GM18868 (cell line): ENCODE results near the gene ID4.

Experiments
- ATAC-seq: cut with Tn5 transposase; IDR thresholded peaks from one replicate; pipeline ENCODE4 v1.9.1; 2021; ENCODE audit warnings: mild to moderate bottlenecking, moderate library complexity; ENCODE audit not compliant: unreplicated experiment

The ID4 gene, protein sequence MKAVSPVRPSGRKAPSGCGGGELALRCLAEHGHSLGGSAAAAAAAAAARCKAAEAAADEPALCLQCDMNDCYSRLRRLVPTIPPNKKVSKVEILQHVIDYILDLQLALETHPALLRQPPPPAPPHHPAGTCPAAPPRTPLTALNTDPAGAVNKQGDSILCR

DNA sequence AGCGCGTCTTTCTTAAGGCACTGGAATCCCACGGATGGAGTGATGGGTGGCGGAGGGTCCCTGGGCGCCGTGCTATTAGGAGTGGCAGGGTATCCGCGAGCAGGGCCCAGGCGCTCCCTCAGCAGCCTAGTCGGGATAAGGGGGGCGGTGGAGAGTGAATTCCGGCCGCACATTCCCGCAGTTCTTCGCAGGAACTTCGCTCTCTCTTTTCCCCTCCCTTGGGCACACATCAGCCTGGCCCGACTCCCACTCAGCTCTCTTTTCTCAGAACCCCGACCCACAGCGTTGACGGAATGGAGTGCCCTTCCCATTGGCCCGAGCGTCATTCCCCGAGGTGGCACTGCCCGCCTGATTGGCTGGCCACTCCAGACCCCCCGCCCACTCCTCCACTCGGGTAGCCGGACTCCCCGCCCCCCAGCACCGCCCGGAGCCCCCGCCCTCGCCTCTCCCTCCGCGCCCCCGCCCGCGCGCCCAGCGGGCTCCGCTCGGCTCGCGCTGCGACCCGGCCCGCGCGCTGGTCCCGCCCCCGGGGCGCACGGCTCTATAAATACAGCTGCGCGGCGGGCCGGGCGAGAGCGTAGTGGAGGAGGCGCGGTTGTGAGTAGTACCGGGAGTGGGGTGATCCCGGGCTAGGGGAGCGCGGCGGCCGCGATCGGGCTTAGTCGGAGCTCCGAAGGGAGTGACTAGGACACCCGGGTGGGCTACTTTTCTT, at the start of gene ID4:
ID4 (plus strand) TSS at position 572 of the 712 bp plus-strand sequence. CDS start 385 bp downstream, outside the sequence.
- ATAC-seq, result no peak

DNA sequence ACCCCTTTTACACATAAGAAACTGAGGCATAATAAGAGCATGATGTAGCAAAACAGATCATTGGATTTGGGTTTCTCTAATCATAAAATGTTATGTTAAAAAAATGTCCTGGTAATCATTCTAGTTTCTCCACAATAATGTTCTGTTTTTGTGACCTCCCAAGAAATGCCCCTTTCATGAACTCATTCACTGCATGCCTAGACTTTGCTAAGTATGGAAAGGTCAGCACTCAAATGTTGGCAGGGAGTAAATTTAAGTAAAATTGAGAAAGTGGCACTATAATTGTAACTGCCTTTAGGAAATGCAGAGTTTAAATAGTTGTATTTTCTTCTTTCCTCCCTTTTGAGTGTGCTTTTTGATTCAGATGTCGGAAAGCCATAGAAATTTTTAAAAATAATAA, 48.5 kb upstream of the ID4 start:
- ATAC-seq, result no peak

DNA sequence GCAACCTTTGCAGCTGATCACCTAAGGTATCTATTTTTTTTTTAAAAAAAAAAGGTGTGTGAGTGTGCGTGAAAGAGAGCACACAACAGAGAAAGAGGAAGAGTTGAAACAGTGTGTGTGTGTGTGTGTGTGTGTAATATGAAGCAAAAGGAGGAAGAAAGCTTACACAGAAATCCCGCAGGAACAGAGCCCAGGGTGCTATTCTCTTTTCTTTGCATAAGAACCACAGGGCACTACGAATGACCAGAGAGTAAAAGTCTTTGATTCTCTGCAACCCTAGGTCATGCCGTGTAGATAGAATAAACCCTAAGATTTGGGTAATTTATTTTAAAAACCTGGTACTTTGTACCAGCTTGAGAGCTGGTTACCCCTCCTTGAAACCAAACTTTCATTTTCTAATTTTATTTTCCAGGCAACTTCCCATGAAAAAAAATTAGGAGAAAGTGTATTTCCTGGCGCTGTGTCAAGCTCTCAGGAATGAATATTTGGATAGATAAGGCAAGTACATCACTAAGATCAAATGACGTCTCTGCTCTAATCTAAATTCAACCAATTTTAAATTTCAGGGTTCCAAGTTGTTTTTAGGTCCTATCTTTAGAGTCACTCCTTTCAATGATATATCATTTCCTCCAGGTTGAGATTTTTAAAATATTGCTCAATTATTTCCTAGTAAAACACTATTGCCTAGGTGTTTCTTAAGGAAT, 47.9 kb upstream of the ID4 start:
- ATAC-seq, result no peak

DNA sequence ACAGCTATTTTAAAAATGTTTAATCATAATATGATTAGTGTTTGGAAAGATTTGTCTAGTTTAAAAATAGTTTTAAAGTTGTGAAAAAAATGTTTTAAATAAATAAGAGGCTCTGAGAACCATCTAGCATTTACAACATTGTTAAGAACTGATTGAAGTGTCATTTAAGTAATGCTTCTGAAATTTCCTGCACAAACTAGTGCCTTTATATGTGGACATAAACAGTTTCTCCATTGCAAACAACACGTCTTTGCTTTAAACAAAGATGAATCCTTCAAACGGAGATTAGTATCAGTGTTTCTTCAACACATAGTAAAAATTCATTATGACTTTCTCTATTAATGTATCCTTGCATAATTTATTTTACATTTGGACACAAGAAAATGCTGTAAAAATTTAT, 45.9 kb upstream of the ID4 start:
- no peak for ATAC-seq

DNA sequence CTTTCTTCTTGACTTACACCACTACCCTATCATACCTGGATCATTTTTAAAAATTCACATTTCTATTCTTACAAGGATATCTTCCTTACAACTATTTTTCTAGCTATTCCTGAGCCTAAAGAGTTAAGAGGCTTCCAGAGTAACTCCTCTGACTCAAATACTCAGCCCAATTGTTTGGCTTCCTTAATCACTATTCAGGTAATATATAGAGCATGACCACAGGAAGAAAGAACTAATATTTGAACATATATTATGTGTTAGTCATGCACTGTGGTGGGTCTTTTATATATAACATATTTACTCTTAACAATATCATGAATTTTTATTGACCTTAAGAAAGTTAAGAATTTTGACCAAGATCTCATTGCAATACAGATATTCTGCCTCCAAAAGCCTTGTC, 42.0 kb upstream of the ID4 start:
- ATAC-seq, result no peak

DNA sequence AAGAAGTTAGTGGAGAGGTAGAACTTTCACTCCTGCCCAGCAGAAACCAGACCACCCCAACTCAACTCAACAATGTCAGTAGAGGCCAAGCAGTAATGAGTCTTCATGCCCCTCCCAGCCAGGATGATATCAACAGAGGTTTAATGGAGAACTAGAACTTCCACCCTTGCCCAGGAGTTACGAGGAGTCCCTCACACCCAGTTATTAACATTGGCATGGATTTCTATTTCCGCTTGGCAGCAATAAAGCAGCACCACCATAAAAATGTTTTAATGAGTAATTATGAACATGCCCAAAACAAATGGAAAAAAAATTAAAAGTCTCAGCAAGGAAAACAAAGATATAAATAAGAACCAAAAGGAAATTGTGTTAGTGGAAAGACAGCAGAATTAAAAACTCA, 40.7 kb upstream of the ID4 start:
- ATAC-seq, result no peak

DNA sequence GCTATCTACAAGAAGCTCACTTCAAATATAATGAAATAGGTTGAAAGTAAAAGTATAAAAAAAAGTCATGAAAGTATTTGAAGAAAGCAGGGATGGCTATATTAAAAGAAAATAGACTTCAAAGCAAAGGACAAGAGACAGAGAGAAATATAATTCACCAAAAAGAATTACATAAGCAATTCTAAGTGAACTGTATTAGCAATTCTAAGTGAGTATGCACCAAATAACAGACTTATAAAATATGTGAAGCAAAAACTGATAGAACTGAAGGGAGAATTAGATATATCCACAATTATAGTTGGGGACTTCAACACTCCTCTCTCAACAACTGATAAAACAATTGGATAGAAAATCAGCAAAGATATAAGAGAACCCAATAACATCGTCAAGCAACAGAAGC, 38.8 kb upstream of the ID4 start:
- no peak for ATAC-seq

DNA sequence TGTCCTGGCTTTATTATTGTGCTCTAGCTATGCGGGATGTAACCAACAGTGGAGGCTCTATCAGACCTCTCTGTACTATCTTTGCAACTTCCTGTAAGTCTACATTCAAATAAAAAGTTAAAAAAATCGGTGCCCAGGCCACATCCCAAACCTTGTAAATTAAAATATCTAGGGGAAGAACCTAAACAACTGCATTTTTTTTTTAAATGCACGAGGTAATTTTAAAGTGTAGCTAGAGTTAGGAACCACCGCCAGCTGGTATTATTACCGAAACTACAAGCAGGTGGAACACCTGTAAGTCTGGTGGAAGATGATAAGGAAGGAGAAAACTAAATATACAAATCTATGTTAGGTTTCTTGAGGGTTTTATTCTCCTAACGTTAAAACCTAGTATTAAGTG, 34.5 kb upstream of the ID4 start:
- no peak for ATAC-seq

DNA sequence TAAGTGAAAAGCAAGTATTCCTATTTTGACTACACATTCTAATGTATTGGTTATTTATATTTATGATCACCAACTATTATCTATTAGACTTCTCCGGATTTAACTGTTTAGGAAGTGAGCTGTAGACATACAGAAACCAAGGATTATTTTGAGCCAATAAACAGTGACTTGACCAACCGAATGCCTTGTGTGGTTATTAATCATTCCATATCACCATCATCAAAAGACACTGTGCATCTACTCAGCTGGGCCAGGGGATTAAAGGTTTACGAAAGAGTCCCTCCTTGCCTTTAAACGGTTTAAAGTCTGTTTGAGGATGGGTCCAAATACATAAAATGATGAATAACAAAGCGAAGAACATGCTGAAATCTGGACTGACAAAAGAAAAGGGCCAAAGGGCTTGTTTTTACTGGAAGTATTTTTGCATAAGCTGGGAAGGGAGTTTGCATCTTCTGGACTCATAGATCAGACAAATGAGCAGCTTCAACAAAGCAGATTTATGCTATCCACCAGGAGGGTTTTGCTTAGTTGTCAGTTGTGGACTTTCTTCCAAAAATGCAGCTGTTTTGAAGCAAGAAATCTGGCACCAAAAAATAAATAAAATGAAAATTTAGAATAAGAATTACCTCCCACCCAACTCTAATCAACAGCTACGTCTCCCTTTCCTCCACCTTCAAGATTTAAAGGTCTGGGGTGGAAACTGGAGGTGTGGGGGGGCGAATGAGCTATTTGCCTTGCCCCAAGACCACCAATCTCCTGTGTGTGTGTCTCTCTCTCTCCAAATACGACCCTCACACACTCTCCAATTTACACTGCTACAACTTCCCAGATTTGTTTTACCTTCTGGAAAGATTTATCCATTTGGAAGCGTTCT, 33.6 kb upstream of the ID4 start:
- ATAC-seq, result no peak

DNA sequence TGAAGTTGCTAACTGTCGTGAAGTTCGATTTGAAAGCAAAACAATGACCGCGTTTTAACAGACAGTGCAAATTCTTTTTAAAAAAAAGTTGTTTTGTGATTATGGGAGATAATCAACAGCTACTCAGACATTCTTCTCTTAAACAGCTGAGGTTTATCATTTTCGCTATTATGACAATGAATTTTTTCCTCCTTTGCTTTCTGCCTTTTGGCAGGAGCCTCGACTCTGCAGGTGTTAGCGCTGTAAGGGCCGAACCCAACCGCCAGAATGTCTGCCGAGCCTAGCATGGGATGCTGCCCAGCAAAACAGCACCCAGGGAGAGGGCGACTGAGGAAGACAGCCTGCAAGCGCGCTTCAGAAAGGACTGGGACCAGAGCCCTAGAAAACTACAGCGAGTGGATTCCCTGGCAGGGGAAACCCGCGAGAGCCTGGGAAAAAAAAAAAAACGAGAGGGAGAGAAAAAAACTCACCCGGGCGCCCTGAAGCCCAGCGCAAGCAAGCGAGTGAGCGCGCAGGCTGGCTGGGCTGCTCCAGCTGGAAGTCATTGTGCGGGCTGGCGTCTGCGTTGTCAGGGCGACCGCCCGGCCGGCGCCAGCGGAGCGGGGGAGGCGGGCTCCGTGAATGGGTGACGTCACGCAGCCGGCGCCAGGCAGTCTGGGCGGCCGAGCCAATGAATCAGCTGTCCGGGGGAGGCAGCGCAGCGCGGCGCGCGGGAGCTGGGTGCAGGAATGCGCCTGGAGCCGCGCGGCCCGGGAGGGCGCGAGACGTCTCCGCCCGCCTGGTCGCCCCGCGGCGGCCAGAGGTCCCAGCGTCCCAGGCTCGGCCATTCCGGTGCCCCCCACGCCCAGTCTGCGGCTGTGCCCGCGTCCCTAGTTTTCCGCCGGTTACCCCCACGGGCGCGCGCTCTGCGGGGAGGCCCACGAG, 32.7 kb upstream of the ID4 start:
- ATAC-seq, result peak; percentile 98

DNA sequence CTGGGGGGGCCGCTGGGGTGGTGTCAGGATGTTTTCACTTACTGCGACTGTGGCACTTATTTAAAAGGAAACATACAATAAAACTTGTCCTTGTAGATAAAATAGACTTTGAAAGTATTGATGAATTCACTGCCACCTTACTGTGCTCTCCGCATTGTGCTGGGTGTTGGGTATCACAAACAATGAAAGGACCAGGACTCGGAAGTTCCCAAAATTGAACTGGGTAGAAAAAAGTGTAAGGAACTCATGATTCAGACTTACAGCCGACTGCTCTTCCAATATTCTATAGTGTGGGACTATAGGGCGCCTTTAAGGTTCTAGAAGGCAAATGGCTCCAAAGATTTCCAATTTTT, 32.1 kb upstream of the ID4 start:
- no peak for ATAC-seq

DNA sequence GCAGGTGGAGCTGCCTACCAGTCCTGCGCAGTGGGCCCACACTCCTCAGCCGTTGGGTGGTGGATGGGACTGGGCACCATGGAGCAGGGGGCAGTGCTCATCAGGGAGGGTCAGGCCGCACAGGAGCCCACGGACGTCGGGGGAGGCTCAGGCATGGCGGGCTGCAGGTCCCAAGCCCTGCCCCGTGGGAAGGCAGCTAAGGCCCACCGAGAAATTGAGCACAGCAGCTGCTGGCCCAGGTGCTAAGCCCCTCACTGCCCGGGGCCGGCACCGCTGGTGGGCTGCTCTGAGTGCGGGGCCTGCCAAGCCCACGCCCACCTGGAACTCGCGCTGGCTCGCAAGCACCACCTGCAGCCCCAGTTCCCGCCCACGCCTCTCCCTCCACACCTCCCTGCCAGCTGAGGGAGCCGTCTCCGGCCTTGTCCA, 30.2 kb upstream of the ID4 start:
- ATAC-seq, result no peak

DNA sequence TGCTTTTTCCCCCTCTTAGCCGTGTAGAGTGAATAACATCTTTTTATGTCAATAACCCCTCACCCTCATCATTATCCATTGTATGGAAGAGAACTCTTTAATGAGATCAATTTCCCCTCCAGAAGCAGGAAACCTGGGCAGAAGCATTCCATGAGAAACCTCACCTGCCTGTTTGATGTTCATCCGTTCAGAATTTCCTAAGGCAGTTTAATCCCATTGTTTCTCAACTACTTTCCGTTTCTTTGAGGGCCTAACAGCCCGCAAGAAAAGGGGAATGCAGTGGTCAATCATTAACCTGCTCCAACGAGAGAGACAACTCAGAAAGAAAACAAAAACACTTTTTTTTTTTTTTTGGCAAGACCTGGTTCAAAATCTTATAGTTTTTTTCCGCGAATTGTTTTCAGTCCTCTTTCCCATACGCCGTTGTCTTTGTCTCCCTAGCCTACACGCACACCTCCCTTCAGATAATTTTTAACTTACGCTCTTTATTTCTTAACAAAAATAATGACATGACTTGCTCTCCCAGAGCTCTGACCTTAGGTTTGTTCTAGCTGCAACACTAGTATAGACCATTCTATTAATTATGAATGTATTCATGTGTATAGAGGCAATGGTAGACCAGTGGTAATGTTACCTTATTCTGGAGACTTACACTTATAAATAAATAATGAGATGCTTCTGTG, 25.6 kb upstream of the ID4 start:
- ATAC-seq, result no peak

DNA sequence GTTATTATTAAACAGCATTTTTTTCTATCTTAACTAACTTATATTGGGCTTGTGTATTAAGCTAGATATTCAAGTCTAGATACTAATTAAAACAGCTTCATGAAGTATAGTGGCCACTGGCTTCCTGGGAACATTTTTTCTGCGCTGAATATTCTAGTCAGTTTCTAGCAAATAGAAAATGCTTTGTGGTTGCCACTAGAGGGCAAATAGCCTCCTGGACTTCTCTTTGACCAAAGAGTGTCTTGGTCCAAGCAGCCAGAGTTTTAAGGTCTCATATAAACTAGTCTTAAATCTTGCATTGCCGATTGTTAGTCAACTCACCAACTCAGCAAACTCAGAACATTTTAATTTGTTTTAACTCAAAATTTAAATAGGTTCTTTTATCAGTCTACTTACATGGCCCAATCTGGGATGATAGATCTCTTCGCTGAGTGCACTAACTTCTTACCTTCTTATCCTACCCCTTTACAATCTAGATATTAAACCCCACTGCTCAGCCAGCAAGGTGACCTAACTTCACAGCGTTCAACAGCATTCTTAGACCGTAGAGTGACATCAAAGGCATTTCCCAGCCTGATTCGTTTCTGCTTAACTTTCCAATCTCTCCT, 24.6 kb upstream of the ID4 start:
- ATAC-seq, result no peak

DNA sequence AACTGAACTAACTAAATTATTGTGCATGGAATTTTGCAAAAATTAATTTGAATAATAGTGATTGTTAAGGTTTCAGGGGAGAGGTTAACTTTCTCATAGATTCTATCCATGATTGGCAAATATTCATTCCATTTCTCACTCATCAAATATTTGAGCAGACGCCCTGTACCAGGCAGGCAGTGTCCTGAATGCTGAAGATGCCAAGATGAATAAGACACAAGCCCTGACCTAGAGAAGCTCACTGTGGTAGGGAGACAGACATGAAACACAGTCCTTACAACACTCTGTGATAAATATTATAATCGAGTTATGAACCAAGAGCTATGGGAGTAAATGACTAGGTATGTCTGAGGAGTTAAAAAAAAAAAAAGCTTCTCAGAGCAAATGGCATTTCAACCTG, 18.4 kb upstream of the ID4 start:
- no peak for ATAC-seq

DNA sequence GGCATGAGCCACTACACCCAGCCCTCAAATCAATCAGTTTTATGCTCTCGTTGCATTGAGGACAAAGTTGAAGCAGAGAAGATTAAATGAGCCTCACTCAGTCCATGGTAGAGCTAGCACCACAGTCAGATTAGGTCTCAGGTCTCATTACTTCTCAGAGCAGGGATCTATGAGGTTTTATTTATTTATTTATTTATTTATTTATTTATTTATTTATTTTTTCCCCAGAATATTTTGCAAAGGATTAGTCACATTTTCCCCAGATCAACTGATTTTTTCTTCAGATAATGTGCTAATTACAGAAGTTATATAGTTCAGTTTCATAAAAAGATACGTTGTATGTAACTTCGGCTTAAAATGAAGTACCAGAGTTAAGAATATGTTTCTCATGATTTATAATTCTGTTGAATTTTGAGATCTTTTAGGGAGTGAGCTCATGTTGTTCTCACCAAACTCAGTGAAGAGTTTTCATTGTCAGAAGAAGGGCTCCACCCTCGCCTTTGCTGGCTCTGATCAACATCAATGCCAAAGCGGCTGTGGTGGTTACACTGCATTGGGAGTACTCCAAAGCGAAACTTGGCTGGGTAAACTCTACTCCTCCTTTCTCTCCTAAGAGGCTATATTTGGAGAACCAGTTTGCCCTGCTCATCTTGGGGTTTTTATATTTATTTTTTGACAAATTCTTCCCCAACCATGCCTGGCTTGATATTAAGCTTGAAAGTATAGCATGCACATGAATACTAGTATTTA, 12.9 kb upstream of the ID4 start:
- no peak for ATAC-seq

DNA sequence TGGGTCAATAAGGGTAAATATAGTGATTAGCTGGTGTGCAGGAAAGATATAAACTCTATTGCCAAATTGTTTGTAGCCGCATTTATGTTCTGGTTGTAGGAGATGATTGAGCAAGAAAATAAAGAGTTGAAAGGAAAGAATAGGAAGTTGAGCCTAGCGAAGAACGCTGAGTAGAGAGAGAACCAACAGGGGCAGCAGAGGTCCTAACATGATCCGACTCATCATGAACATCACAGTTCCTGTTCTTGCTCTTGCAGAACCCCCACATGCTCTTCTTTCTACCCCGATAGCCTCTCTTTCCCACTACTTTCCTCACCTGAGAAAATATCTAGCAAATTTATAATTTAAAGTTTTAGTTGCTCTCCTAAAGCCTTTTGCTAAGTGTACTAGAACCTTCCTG, 9.9 kb upstream of the ID4 start:
- no peak for ATAC-seq

DNA sequence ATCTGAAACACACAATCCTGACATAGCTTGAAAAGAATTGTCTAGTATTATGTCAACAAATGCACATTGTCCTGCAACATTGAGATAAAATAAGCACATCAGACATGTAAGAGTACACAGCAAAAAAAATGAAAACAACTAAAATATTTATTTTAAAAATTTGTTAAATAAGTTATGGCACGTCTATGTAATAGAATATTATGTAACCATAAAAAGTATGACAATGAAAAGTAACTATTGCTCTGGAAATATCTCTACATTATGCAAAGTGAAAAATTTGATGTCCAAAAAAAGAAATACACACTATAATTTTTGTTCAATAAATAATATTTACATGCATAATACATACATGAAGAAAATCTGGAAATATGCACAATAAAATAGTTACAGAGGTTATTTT, 9.3 kb upstream of the ID4 start:
- no peak for ATAC-seq

DNA sequence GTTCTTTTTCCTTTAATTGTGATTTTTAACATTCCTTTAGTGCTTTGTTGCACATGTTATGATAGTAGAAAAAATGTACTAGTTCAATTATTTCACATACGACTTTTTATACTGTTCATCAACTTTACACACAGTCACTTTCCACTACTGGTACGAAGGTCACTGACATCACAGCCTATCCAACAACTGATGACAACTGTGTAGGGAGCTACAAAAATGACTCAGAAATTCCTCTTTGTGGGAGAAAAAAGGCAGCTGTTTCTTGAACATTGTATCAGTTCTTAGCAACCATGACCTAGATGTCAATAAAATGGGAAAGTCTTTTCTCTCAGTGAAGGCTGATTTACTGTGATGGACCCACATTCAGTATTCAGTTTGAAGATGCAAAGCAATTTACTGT, 7.0 kb upstream of the ID4 start:
- no peak for ATAC-seq
